ENCODE results near the gene CIZ1. TPM values are rescaled to one million over a fixed set of nuclear protein-coding genes. Genes with fewer than 3 reads are reported as not detected.

Gene CIZ1
- total and polyA plus RNA-seq, 9 of the 15 experiments (the other 6 are each of a cell fraction or from before 2014, with no cell fraction given), result 6.6 to 329 (median 87.8) TPM

DNA sequence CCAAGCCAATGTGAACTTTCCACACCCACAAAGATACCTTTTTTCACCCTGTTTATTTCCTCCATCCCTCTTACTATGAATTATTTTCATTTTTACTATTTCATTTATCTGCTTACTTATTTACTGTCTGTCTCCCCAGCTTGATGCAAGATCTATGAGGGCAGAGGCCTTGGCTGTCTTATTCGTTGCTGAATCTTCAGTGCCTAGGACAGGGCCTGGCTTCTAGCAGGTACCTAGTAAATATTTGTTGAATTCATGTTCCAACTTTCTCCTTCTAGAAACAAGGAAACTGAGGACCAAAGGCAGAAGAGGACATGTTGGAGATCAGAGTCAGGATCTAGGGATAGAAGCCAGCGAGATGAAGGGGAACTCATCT, 11.3 kb upstream of the CIZ1 start:
- Histone ChIP-seq H3K79me2 (ENCODE audit: control insufficient read depth, insufficient read depth, low read length) (no peaks in the 10 kb centered on the region), H3K27me3 (ENCODE audit: control insufficient read depth in 2 of 2, insufficient read depth in 2 of 2, low read length in 2 of 2) (no peaks in the 10 kb centered on the region), H3K4me2 (ENCODE audit: insufficient read depth, low read length) (peak overlapping the region; percentile 73), H3K36me3 (ENCODE audit: control insufficient read depth, insufficient read depth, low read length) (no peaks in the 10 kb centered on the region), H3K4me3 (no peak overlapping the region), H3K27ac (ENCODE audit: extremely low read depth, low read depth, low read length) (no peak overlapping the region; the same call in 2 of the 3 replicates), H3K4me1 (replicated peaks in 1 of 2; ENCODE audit: control insufficient read depth in 2 of 2, insufficient read depth in 2 of 2, low read length in 2 of 2) (peaks cover 19 to 34% of the 10 kb centered on the region in 2 experiments), H3K9me1 (ENCODE audit: control insufficient read depth, insufficient read depth, low read length) (peaks cover 3% of the 10 kb centered on the region), H3K9ac (ENCODE audit: insufficient read depth in 1 of 2, low read depth in 2 of 2, low read length in 2 of 2) (peak overlapping the region in 1 of 2 experiments; percentile 97; a peak in 1 of 4 replicates), H2AFZ (ENCODE audit: low read depth, low read length) (peak overlapping the region; percentile 79), H3K9me3 (replicated peaks; ENCODE audit: control insufficient read depth, insufficient read depth, low read depth, low read length) (no peaks in the 10 kb centered on the region), H4K20me1 (replicated peaks; ENCODE audit: control insufficient read depth, insufficient read depth, low read length) (no peaks in the 10 kb centered on the region; the same call in none of the 2 replicates)
- WGBS (ENCODE audit: insufficient coverage, low coverage, missing lambda C conversion rate), result 5% methylated on average over 2 of the region's 2 CpGs
- POLR2A ChIA-PET, result interaction anchor here (1.3 kb wide), 1 partner anchor 9 kb away, joined by 4 read pairs; no protein-coding TSS in a partner anchor
- no peak for ATAC-seq
- intact Hi-C loops (cut with micrococcal nuclease), result loop anchor here (2.0 kb wide), 1 partner anchor 74 kb away; the partner anchor contains the start of genes GOLGA2 and SWI5
- in situ Hi-C loops (cut with MboI), result no loop called here
- no peak for DNase-seq (ENCODE audit: extremely low read depth in 1 of 4, low spot score in 3 of 4)
- CTCF ChIA-PET (ENCODE audit: low intra/inter-chr PET ratio), result interaction anchor here (0.6 to 0.8 kb wide), 2 partner anchors 78 to 138 kb away, joined by 3 read pairs; no protein-coding TSS in a partner anchor
- no peak for FAIRE-seq
- no TSS peak for BruUV-seq (replicated peaks)
- no peak for TF ChIP-seq WHSC1 (IDR thresholded peaks at IDR 0.05; ENCODE audit: low read length)
- no peak for TF ChIP-seq COPS2 (conservative IDR thresholded peaks at IDR 0.05)
- TF ChIP-seq, protein P1, sequence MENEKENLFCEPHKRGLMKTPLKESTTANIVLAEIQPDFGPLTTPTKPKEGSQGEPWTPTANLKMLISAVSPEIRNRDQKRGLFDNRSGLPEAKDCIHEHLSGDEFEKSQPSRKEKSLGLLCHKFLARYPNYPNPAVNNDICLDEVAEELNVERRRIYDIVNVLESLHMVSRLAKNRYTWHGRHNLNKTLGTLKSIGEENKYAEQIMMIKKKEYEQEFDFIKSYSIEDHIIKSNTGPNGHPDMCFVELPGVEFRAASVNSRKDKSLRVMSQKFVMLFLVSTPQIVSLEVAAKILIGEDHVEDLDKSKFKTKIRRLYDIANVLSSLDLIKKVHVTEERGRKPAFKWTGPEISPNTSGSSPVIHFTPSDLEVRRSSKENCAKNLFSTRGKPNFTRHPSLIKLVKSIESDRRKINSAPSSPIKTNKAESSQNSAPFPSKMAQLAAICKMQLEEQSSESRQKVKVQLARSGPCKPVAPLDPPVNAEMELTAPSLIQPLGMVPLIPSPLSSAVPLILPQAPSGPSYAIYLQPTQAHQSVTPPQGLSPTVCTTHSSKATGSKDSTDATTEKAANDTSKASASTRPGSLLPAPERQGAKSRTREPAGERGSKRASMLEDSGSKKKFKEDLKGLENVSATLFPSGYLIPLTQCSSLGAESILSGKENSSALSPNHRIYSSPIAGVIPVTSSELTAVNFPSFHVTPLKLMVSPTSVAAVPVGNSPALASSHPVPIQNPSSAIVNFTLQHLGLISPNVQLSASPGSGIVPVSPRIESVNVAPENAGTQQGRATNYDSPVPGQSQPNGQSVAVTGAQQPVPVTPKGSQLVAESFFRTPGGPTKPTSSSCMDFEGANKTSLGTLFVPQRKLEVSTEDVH (IDR thresholded peaks at IDR 0.05; ENCODE audit: low read depth, partially characterized antibody), result peak; percentile 27
- TF ChIP-seq ZNF589 (CRISPR knock-in tag; IDR thresholded peaks at IDR 0.05; ENCODE audit: low read depth), result no peak
- TF ChIP-seq, protein P2, sequence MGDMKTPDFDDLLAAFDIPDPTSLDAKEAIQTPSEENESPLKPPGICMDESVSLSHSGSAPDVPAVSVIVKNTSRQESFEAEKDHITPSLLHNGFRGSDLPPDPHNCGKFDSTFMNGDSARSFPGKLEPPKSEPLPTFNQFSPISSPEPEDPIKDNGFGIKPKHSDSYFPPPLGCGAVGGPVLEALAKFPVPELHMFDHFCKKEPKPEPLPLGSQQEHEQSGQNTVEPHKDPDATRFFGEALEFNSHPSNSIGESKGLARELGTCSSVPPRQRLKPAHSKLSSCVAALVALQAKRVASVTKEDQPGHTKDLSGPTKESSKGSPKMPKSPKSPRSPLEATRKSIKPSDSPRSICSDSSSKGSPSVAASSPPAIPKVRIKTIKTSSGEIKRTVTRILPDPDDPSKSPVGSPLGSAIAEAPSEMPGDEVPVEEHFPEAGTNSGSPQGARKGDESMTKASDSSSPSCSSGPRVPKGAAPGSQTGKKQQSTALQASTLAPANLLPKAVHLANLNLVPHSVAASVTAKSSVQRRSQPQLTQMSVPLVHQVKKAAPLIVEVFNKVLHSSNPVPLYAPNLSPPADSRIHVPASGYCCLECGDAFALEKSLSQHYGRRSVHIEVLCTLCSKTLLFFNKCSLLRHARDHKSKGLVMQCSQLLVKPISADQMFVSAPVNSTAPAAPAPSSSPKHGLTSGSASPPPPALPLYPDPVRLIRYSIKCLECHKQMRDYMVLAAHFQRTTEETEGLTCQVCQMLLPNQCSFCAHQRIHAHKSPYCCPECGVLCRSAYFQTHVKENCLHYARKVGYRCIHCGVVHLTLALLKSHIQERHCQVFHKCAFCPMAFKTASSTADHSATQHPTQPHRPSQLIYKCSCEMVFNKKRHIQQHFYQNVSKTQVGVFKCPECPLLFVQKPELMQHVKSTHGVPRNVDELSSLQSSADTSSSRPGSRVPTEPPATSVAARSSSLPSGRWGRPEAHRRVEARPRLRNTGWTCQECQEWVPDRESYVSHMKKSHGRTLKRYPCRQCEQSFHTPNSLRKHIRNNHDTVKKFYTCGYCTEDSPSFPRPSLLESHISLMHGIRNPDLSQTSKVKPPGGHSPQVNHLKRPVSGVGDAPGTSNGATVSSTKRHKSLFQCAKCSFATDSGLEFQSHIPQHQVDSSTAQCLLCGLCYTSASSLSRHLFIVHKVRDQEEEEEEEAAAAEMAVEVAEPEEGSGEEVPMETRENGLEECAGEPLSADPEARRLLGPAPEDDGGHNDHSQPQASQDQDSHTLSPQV (IDR thresholded peaks at IDR 0.05), result no peak
- no peak for TF ChIP-seq KLF13 (tag; IDR thresholded peaks at IDR 0.05; ENCODE audit: borderline replicate concordance, low read depth)
- peak; percentile 95 for TF ChIP-seq HDGF (IDR thresholded peaks at IDR 0.05)
- TF ChIP-seq HMG20A (CRISPR knock-in tag; conservative IDR thresholded peaks at IDR 0.05), result peak; percentile 45; the same call in 1 of the 2 replicates
- TF ChIP-seq PYGO2 (tag; IDR thresholded peaks at IDR 0.05), result no peak
- no peak for TF ChIP-seq HNRNPH1 (optimal IDR thresholded peaks at IDR 0.05; ENCODE audit: low read depth, low read length)
- TF ChIP-seq MIER1 (IDR thresholded peaks at IDR 0.05; ENCODE audit: low read depth), result no peak
- TF ChIP-seq U2AF1 (optimal IDR thresholded peaks at IDR 0.05; ENCODE audit: low read depth, low read length), result no peak
- no peak for TF ChIP-seq CXXC5 (CRISPR knock-in tag; IDR thresholded peaks at IDR 0.05)

Measured in K562 (cell line).